OCI-LY3 (cell line): ENCODE results near the gene PHF23.

Experiments used
- H2AFZ ChIP-seq: fragments of 200-600, 300-600 bp; shearing (Covaris generic); 2 replicates; pipeline ENCODE4 v1.6.0; 2014; ENCODE audit warnings: antibody characterized with exemption, low read depth, low read length
- H3K27ac ChIP-seq: fragments of 200-600, 300-600 bp; sonication (generic); 2 replicates; pipeline ENCODE4 v1.5.1; 2014; ENCODE audit warnings: mild to moderate bottlenecking, low read length, moderate library complexity, mixed read lengths
- H3K27me3 ChIP-seq: fragments of 200-600, 300-600 bp; sonication (generic); 2 replicates; pipeline ENCODE4 v1.6.1; 2014; ENCODE audit warnings: low read depth, low read length, mixed read lengths
- H3K36me3 ChIP-seq: fragments of 200-600, 300-600 bp; sonication (generic); replicated peaks from 2 replicates; pipeline ENCODE3; 2014; ENCODE audit warnings: low read depth, low read length, mixed read lengths
- H3K4me1 ChIP-seq: fragments of 300-600, 200-600 bp; sonication (generic); 2 replicates; pipeline ENCODE4 v1.6.1; 2014; ENCODE audit warnings: low read length, mixed read lengths
- H3K4me2 ChIP-seq: fragments of 200-600, 300-600 bp; sonication (generic); 2 replicates; pipeline ENCODE4 v1.6.1; 2014; ENCODE audit warnings: low read length, mixed read lengths
- H3K4me3 ChIP-seq: fragments of 300-600, 200-600 bp; sonication (generic); 2 replicates; pipeline ENCODE4 v1.5.1; 2014; ENCODE audit warnings: antibody characterized with exemption, mild to moderate bottlenecking, low read length, moderate library complexity
- H3K79me2 ChIP-seq: fragments of 300-600, 200-600 bp; shearing (Covaris generic); 2 replicates; pipeline ENCODE4 v1.6.1; 2014; ENCODE audit warnings: mild to moderate bottlenecking, low read length, mixed read lengths
- H3K9ac ChIP-seq: fragments of 300-600, 200-600 bp; shearing (Covaris generic); 2 replicates; pipeline ENCODE4 v1.6.0; 2014; ENCODE audit warnings: mild to moderate bottlenecking, low read length, moderate library complexity
- H3K9me3 ChIP-seq: fragments of 200-600, 300-600 bp; shearing (Covaris generic); 2 replicates; pipeline ENCODE4 v1.6.1; 2014; ENCODE audit warnings: low read length, mixed read lengths; ENCODE audit not compliant: insufficient read depth
- H4K20me1 ChIP-seq: fragments of 200-600, 300-600 bp; sonication (generic); 2 replicates; pipeline ENCODE4 v1.6.1; 2016; ENCODE audit warnings: low read length, mixed read lengths; ENCODE audit not compliant: insufficient read depth
- EZH2phosphoT487 ChIP-seq: fragments of 200-600 bp; shearing (Covaris generic); IDR thresholded peaks from 2 replicates; pipeline ENCODE4 v1.6.1; 2018; ENCODE audit warnings: antibody characterized with exemption, mixed run types, low read depth
- TF ChIP-seq, protein P1 (sequence below): fragments of 200-600, 300-600 bp; sonication (generic); IDR thresholded peaks from 2 replicates; pipeline ENCODE4 v1.5.1; 2014; ENCODE audit warnings: antibody characterized with exemption, low read length, low read depth

PHF23 gene

DNA sequence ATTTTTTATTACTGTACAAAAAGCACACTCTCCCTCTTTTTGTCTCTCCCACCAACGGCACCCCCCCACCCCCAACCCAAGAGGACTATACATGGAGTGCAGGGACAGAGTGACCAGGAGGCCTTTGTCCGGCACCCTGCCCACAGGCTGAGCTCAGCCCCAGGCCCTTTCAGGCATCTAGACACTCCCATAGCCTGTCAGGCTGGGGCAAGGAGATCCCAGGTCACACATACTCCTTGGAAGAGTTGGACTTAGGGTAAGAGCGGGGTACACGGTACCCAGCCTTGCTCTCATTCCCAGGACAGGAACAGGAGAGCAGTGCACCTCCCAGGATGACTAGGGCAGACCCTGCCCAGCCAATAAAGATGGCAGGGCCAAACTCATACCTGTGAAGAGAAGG is 20.9 kb upstream of the PHF23 start:
- H3K36me3 ChIP-seq: peaks cover 2% of the 10 kb centered on the region
- H3K4me2 ChIP-seq: no peak overlapping the region
- no peaks in the 10 kb centered on the region for H4K20me1 ChIP-seq
- H3K27ac ChIP-seq: no peak overlapping the region
- H3K4me1 ChIP-seq: 0 out of 2 replicates have a peak, but pooled peaks cover 2% of the 10 kb centered on the region
- no peak overlapping the region for H2AFZ ChIP-seq
- H3K9me3 ChIP-seq: no peaks in the 10 kb centered on the region
- no peaks in the 10 kb centered on the region for H3K27me3 ChIP-seq
- no peak overlapping the region for H3K4me3 ChIP-seq
- H3K79me2 ChIP-seq: no peaks in the 10 kb centered on the region
- TF ChIP-seq EZH2phosphoT487: no peak
- TF ChIP-seq, protein P1, sequence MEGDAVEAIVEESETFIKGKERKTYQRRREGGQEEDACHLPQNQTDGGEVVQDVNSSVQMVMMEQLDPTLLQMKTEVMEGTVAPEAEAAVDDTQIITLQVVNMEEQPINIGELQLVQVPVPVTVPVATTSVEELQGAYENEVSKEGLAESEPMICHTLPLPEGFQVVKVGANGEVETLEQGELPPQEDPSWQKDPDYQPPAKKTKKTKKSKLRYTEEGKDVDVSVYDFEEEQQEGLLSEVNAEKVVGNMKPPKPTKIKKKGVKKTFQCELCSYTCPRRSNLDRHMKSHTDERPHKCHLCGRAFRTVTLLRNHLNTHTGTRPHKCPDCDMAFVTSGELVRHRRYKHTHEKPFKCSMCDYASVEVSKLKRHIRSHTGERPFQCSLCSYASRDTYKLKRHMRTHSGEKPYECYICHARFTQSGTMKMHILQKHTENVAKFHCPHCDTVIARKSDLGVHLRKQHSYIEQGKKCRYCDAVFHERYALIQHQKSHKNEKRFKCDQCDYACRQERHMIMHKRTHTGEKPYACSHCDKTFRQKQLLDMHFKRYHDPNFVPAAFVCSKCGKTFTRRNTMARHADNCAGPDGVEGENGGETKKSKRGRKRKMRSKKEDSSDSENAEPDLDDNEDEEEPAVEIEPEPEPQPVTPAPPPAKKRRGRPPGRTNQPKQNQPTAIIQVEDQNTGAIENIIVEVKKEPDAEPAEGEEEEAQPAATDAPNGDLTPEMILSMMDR: no peak
- no peak overlapping the region for H3K9ac ChIP-seq

DNA sequence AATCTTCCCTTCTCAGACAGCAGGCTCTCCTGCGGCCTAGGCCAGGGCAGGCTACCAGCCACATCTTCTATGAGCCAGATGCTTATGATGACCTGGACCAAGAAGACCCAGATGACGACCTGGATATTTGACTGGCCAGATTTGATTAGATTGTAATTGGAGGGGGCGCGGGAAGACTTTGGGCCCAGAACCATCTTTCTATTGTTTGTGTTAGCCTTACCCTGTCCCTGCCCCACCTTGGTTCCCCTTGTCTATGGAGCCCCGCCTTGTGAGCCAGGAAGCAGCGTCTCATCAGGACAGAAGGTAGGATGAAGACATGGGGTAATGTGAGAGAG is 20.3 kb upstream of the PHF23 start:
- Histone ChIP-seq H3K79me2 (no peaks in the 10 kb centered on the region), H3K9me3 (no peaks in the 10 kb centered on the region), H3K27me3 (no peaks in the 10 kb centered on the region), H3K4me2 (no peak overlapping the region), H4K20me1 (no peaks in the 10 kb centered on the region), H3K36me3 (peaks cover 7% of the 10 kb centered on the region), H3K4me1 (0 out of 2 replicates have a peak, but pooled peaks cover 2% of the 10 kb centered on the region), H3K9ac (no peak overlapping the region), H3K4me3 (no peak overlapping the region), H2AFZ (no peak overlapping the region), H3K27ac (no peak overlapping the region)
- TF ChIP-seq EZH2phosphoT487: no peak
- TF ChIP-seq, protein P1: no peak

DNA sequence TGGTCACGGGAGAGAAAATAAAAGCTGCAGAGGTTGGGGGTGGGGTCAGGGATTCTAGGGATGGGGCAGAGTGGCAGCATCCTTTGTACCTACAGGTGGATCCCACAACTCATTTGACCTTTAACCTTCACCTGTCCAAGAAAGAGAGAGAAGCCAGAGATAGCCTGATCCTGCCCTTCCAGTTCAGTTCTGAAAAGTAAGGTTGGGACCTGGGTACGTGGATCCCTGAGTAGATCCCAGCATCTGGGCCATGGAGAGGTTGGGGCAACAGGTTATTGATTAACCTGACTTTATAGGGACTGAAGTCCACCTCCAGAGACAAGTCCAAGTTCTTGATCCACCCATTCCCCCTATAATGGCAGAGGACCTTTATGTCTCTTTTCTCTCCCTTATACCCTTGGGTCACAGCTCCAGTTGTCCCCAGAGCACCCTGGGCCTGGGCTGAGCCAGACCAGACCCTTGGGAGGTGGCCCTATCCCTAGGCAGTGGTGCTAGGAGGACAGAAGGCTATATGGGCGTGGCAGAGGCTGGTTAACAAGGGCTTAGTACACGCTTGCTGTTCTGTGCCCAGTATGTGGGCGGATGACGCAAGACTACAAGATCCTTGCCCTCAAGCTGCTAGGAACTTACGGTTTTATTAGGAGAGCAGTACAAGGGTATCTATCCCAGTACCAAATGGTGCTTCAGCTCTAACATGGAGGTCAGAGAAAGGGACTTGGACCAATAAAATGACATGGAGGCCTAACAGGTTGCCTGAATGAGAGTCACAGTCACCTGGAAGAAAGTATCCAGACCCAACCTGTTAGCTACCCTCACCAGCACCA is 19.7 kb upstream of the PHF23 start:
- peaks cover 13% of the 10 kb centered on the region for H3K36me3 ChIP-seq
- no peaks in the 10 kb centered on the region for H4K20me1 ChIP-seq
- H3K4me2 ChIP-seq: no peak overlapping the region
- no peaks in the 10 kb centered on the region for H3K9me3 ChIP-seq
- H3K27me3 ChIP-seq: no peaks in the 10 kb centered on the region
- no peak overlapping the region for H3K27ac ChIP-seq
- H3K4me1 ChIP-seq: 0 out of 2 replicates have a peak, but pooled peaks cover 2% of the 10 kb centered on the region
- H2AFZ ChIP-seq: no peak overlapping the region
- H3K9ac ChIP-seq: no peak overlapping the region
- TF ChIP-seq, protein P1: no peak
- TF ChIP-seq EZH2phosphoT487: no peak
- no peaks in the 10 kb centered on the region for H3K79me2 ChIP-seq
- H3K4me3 ChIP-seq: no peak overlapping the region

DNA sequence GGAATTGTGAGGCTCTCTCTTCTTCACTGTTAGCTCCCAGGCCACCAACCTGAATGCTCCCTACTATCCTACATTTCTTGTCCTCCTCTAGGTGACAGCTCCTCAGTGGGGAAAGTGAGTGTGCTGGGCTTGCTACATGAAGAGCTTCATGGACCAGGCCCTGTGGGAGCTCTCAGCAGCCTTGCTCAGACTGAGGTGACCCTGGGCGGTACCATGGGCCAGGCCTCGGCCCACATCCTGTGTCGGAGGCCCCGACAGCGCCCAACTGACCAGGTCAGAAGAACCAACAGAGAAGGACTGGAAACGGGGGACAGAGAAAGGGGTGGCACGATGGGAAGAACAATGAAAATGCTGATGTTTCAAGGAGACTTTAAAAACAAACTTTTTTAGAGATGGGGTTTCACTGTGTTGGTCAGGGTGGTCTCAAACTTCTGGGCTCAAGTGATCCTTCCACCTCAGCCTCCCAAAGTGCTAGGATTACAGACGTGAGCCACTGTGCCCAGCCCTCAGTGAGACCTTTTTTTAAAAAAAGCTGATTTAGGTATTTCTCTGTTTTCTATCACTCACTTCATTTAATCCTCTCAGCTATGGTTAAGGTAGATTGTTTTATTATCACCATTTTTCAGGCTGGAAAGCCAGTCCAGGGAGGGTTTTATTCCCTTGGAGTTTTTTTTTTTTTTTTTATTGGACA is 17.7 kb upstream of the PHF23 start:
- peaks cover 13% of the 10 kb centered on the region for H3K36me3 ChIP-seq

More for the DNA sequence above, 17.7 kb upstream of the PHF23 start:
- H3K4me3 ChIP-seq: no peak overlapping the region
- no peaks in the 10 kb centered on the region for H4K20me1 ChIP-seq
- no peak overlapping the region for H3K27ac ChIP-seq
- TF ChIP-seq, protein P1: no peak
- TF ChIP-seq EZH2phosphoT487: no peak
- no peak overlapping the region for H3K9ac ChIP-seq
- H3K4me1 ChIP-seq: peaks cover 6% of the 10 kb centered on the region
- H3K4me2 ChIP-seq: no peak overlapping the region
- H3K79me2 ChIP-seq: peaks cover 12% of the 10 kb centered on the region
- no peaks in the 10 kb centered on the region for H3K9me3 ChIP-seq
- H3K27me3 ChIP-seq: no peaks in the 10 kb centered on the region
- no peak overlapping the region for H2AFZ ChIP-seq
